Karpas-422 (cell line): ENCODE data around the gene TBC1D7. TPM values are rescaled to one million over a fixed set of nuclear protein-coding genes. Genes with fewer than 3 reads are reported as not detected.

Experiments used
- DNase-seq: peaks from one replicate; pipeline ENCODE4 v3.0.0-alpha.2; 2015
- H2AFZ ChIP-seq: fragments of 200-600 bp; sonication (generic); 2 replicates; pipeline ENCODE4 v1.6.1; 2014; ENCODE audit warnings: antibody characterized with exemption, low read length, mixed read lengths
- H3K27ac ChIP-seq: fragments of 200-600 bp; sonication (generic); 2 replicates; pipeline ENCODE4 v1.5.1; 2014; ENCODE audit warnings: mild to moderate bottlenecking, low read length, moderate library complexity
- H3K27me3 ChIP-seq: fragments of 200-600 bp; sonication (generic); 2 replicates; pipeline ENCODE4 v1.6.1; 2014; ENCODE audit warnings: low read length, mixed read lengths
- H3K36me3 ChIP-seq: fragments of 200-600 bp; sonication (generic); 2 replicates; pipeline ENCODE4 v1.6.1; 2014; ENCODE audit warnings: low read length, mixed read lengths; ENCODE audit not compliant: insufficient read depth
- H3K4me1 ChIP-seq: fragments of 200-600 bp; sonication (generic); 2 replicates; pipeline ENCODE4 v1.6.1; 2014; ENCODE audit warnings: mild to moderate bottlenecking, low read length, mixed read lengths
- H3K4me2 ChIP-seq: fragments of 200-600 bp; sonication (generic); 2 replicates; pipeline ENCODE4 v1.6.1; 2014; ENCODE audit warnings: low read length, low read depth, mild to moderate bottlenecking; ENCODE audit not compliant: poor library complexity, severe bottlenecking
- H3K4me3 ChIP-seq: fragments of 200-600 bp; sonication (generic); 2 replicates; pipeline ENCODE4 v1.5.1; 2014; ENCODE audit warnings: mild to moderate bottlenecking, antibody characterized with exemption, low read length, mixed read lengths
- H3K79me2 ChIP-seq: fragments of 200-600 bp; sonication (generic); 2 replicates; pipeline ENCODE4 v1.6.1; 2014; ENCODE audit warnings: mild to moderate bottlenecking, low read length, mixed read lengths
- H3K9ac ChIP-seq: fragments of 200-600 bp; sonication (generic); 2 replicates; pipeline ENCODE4 v1.6.0; 2014; ENCODE audit warnings: low read length
- H3K9me2 ChIP-seq: fragments of 200-600 bp; sonication (generic), shearing (Covaris generic); replicated peaks from 2 replicates; pipeline ENCODE4 v1.6.0; 2014; ENCODE audit warnings: mild to moderate bottlenecking, low read length, moderate library complexity; ENCODE audit not compliant: insufficient read depth
- H3K9me3 ChIP-seq: fragments of 300-700, 200-600 bp; sonication (generic); 2 replicates; pipeline ENCODE4 v1.6.1; 2014; ENCODE audit warnings: low read length, mixed read lengths
- H4K20me1 ChIP-seq: fragments of 200-600 bp; sonication (generic); 2 replicates; pipeline ENCODE4 v1.6.1; 2014; ENCODE audit warnings: mild to moderate bottlenecking, antibody characterized with exemption, low read length, low read depth; ENCODE audit not compliant: insufficient read depth
- total RNA-seq: library from RNA; depleted of rRNA; stranded (reverse); fragments of >200 nt; shearing (Covaris generic); gene quantifications from 2 replicates; pipeline ENCODE4 v1.2.3, GENCODE V29; 2014; ENCODE audit warnings: low replicate concordance

Gene TBC1D7
- total RNA-seq, 1 experiment from 2014 or later: 28.6 TPM

DNA sequence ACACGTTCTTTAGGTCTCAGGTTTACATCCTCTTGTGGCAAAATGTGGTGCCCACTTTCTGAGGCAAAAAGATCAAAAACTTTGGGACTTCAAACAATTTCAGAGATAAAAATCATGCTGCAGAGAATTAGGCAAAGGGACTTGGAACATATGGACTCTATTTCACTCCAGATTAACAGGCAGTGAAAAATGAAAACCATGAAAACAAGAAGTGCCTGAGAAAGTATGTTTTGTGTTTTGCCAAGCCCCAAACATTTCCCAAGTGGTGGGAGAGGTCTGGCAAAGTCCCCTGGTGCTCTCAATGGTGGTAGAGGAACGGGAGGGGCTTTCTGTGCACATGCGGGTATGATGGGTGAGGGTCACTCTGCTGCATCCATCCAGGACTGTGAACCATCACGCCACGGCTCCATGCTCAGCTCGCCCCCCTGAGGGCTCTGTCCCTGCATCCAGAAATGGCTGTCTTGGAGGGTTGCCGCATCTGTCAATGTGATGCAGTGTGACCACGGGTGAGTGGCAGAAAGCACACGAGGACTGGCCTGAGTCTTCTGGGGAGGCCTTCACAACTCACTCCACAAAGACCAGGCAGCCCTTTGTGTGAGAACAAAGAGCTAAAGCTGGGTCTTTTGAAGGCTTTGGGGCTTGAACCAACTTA, 43.2 kb upstream of the TBC1D7 start:
- no peak overlapping the region for H3K9ac ChIP-seq
- H3K9me3 ChIP-seq: no peaks in the 10 kb centered on the region
- no peak for DNase-seq
- no peak overlapping the region for H3K4me2 ChIP-seq
- no peaks in the 10 kb centered on the region for H3K36me3 ChIP-seq
- no peaks in the 10 kb centered on the region for H4K20me1 ChIP-seq
- peaks cover 94% of the 10 kb centered on the region for H3K4me1 ChIP-seq
- H3K9me2 ChIP-seq: no peaks in the 10 kb centered on the region
- H3K27ac ChIP-seq: peak overlapping the region; percentile 84
- no peak overlapping the region for H3K4me3 ChIP-seq
- peaks cover 63% of the 10 kb centered on the region for H3K79me2 ChIP-seq
- H3K27me3 ChIP-seq: no peaks in the 10 kb centered on the region
- H2AFZ ChIP-seq: no peak overlapping the region

DNA sequence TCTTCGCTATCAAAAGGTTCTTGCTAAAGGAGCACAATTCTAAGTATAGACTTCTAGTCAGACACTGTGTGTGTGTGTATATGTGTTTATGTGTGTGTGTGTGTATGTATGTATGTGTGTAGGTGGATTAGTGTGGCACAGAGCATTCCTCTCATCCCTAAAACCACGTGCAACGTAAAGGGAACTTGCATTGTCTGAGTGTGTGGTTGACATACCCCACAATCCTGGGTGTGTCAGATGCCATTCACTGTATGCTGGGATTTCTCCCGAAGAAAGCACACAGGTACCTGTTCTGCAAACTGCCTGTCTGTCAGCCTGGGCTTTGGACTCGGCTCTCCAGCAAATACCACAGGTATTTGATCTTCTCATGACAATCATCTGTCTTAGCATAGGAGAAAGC, 42.3 kb upstream of the TBC1D7 start:
- no peak overlapping the region for H2AFZ ChIP-seq

DNA sequence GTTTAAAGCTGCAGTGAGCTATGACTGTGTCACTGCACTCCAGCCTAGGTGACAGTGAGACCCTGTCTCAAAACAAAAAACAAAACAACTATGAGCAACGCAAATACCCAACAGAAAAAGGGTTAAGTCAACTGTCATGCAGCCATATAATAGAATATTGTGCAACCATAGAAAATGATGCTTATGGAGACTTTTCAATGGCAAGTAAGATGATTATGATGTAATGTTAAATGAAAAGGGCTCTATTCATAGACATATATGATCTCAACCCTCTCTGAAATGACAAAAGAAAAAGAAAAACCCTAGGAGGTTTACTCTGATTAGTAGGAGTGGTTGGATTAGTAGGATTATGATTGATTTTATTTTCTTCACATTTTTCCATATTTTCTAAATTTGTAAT, 41.3 kb upstream of the TBC1D7 start:
- peak overlapping the region; percentile 84 for H3K27ac ChIP-seq
- H3K4me2 ChIP-seq: no peak overlapping the region
- H2AFZ ChIP-seq: no peak overlapping the region
- H3K9me3 ChIP-seq: no peaks in the 10 kb centered on the region
- no peaks in the 10 kb centered on the region for H3K27me3 ChIP-seq
- H4K20me1 ChIP-seq: no peaks in the 10 kb centered on the region
- no peak for DNase-seq
- H3K9ac ChIP-seq: no peak overlapping the region
- peaks cover 75% of the 10 kb centered on the region for H3K4me1 ChIP-seq
- no peaks in the 10 kb centered on the region for H3K9me2 ChIP-seq
- H3K4me3 ChIP-seq: no peak overlapping the region
- H3K36me3 ChIP-seq: no peaks in the 10 kb centered on the region
- peaks cover 48% of the 10 kb centered on the region for H3K79me2 ChIP-seq

More for the DNA sequence above, 42.3 kb upstream of the TBC1D7 start:
- Histone ChIP-seq H3K4me2 (no peak overlapping the region), H4K20me1 (no peaks in the 10 kb centered on the region), H3K27ac (peak overlapping the region; percentile 84), H3K9me3 (no peaks in the 10 kb centered on the region), H3K4me3 (no peak overlapping the region), H3K79me2 (peaks cover 56% of the 10 kb centered on the region), H3K27me3 (no peaks in the 10 kb centered on the region), H3K36me3 (no peaks in the 10 kb centered on the region), H3K9ac (no peak overlapping the region), H3K9me2 (no peaks in the 10 kb centered on the region), H3K4me1 (peaks cover 84% of the 10 kb centered on the region)
- no peak for DNase-seq

DNA sequence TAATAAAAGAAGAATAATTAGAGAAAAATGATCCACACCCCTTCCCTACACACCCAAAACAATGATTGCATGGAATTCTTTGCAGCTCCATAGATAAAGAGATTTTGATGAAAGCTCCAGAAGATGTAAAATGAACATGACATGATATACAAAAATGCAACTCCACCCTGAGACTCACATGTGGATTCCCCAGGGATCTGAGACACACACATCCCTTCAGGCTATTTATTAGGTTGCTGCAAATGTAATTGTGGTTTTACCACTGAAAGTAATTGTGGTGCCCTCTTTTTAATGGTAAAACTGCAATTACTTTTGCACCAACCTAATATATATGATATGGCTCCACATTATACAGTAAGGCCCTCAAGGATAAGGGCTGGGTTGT, 40.4 kb upstream of the TBC1D7 start:
- peaks cover 47% of the 10 kb centered on the region for H3K79me2 ChIP-seq
- peak overlapping the region; percentile 84 for H3K27ac ChIP-seq
- no peaks in the 10 kb centered on the region for H4K20me1 ChIP-seq
- H3K9ac ChIP-seq: no peak overlapping the region
- H3K36me3 ChIP-seq: no peaks in the 10 kb centered on the region
- peak overlapping the region; percentile 28 for H3K4me2 ChIP-seq
- DNase-seq: peak; percentile 63
- H3K4me1 ChIP-seq: peaks cover 68% of the 10 kb centered on the region
- H3K4me3 ChIP-seq: no peak overlapping the region
- no peak overlapping the region for H2AFZ ChIP-seq
- no peaks in the 10 kb centered on the region for H3K27me3 ChIP-seq
- no peaks in the 10 kb centered on the region for H3K9me2 ChIP-seq
- H3K9me3 ChIP-seq: no peaks in the 10 kb centered on the region

DNA sequence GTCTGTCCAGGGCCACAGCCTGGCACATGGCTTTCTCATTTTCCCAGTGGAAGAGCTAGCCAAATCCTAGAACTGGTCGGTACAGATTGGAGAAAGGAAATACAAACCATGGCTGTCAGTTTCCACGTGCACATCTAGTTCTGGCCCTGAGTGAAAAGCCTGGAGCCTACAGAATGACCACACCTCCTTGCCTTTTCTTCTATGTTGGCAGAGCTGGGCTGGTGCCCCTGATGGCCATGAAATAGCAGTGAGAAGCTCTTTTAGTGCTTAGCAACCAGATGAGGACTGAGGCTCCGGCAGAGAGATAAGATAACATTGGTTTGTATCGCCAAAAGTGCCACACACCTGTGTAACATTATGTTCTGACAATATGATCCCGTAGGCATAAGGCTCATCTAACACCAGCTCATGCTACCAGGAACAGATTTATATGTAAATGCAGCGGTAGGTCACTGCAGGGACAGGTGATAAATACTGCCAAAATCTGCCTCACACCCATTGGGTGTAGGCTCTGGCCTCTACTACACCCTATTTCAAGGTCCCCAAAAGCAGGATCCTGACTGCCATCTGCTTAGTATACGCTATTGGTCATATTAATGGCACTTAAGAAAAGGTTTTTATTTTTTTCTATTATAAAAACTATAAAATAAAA, 39.9 kb upstream of the TBC1D7 start:
- no peaks in the 10 kb centered on the region for H3K9me2 ChIP-seq
- no peak overlapping the region for H3K4me3 ChIP-seq
- H3K36me3 ChIP-seq: no peaks in the 10 kb centered on the region
- no peaks in the 10 kb centered on the region for H4K20me1 ChIP-seq
- no peak overlapping the region for H3K9ac ChIP-seq
- peak overlapping the region; percentile 28 for H3K4me2 ChIP-seq
- H3K79me2 ChIP-seq: peaks cover 46% of the 10 kb centered on the region
- H3K27ac ChIP-seq: peak overlapping the region; percentile 84
- no peaks in the 10 kb centered on the region for H3K9me3 ChIP-seq
- H3K27me3 ChIP-seq: no peaks in the 10 kb centered on the region
- no peak overlapping the region for H2AFZ ChIP-seq
- H3K4me1 ChIP-seq: peaks cover 63% of the 10 kb centered on the region
- no peak for DNase-seq

DNA sequence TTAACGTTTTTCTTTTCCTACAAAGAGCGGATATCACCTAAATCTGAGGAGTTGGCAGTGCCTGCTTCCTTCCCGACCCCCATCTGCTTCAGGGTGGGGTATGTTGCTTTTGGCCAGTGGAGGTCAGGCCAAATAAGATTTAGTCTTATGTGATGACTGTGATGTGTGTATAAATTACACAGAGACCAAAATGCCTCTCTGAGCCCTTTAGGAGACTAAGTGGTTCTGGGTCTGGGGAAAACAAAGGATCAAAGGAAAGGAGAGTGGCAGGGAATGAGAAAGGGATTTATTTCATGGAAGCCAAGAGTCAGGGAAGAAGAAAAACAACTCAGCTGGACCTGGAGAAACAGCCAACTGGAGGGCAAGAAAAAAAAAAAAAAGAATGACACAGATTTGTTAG, 39.1 kb upstream of the TBC1D7 start:
- Histone ChIP-seq H3K4me3 (no peak overlapping the region), H4K20me1 (no peaks in the 10 kb centered on the region), H3K4me1 (peaks cover 55% of the 10 kb centered on the region), H3K27me3 (no peaks in the 10 kb centered on the region), H3K4me2 (no peak overlapping the region), H2AFZ (no peak overlapping the region), H3K9ac (no peak overlapping the region), H3K9me2 (no peaks in the 10 kb centered on the region), H3K36me3 (no peaks in the 10 kb centered on the region), H3K27ac (peak overlapping the region; percentile 84), H3K9me3 (no peaks in the 10 kb centered on the region), H3K79me2 (peaks cover 46% of the 10 kb centered on the region)
- no peak for DNase-seq

DNA sequence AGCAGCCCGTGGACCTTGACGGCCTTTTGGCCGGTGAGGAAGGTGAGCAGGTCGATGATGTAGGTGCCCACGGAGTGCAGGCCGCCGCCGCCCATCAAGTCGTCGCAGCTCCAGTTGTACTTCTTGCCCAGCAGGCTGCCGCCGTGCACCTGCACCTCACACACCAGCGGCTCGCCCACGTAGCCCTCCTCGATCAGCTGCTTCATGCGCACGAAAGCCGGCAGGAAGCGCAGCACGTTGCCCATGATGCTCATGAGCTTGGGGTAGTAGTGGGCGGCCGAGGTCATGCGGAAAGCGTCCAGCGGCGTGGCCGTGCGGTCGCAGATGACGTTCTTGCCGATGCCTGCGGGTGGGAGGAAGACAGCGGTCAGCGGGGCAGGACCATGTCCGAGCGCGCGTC, 37.0 kb upstream of the TBC1D7 start:
- Histone ChIP-seq H3K79me2 (peaks cover 32% of the 10 kb centered on the region), H3K27me3 (no peaks in the 10 kb centered on the region), H3K4me3 (no peak overlapping the region), H3K4me2 (no peak overlapping the region), H2AFZ (no peak overlapping the region), H3K4me1 (peaks cover 46% of the 10 kb centered on the region), H3K36me3 (no peaks in the 10 kb centered on the region), H3K9ac (no peak overlapping the region), H3K27ac (no peak overlapping the region), H4K20me1 (no peaks in the 10 kb centered on the region), H3K9me3 (no peaks in the 10 kb centered on the region), H3K9me2 (no peaks in the 10 kb centered on the region)
- no peak for DNase-seq

DNA sequence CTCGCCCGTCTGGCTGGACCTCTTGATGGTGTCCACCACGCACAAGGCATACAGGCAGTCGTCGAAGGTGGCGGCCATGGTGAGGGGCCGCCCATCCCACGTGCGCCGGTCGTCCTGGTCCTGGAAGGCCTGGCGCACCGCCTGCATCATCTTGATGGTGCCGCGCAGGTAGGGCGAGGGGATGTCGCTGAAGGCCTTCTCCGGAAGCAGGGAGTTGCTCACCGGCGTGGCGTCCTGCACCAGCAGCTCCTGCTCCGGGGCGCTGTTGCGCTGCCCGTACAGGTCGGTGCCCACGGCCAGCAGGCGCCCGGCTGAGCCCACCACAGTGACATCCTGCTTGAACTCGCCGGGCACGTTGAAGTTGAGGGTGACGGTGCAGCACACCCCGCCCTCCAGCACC, 36.5 kb upstream of the TBC1D7 start:
- no peak overlapping the region for H3K4me3 ChIP-seq
- no peaks in the 10 kb centered on the region for H3K27me3 ChIP-seq
- peaks cover 46% of the 10 kb centered on the region for H3K4me1 ChIP-seq
- H3K36me3 ChIP-seq: no peaks in the 10 kb centered on the region
- H2AFZ ChIP-seq: no peak overlapping the region
- H3K4me2 ChIP-seq: no peak overlapping the region
- no peak overlapping the region for H3K9ac ChIP-seq
- no peak overlapping the region for H3K27ac ChIP-seq
- DNase-seq: no peak
- no peaks in the 10 kb centered on the region for H4K20me1 ChIP-seq
- no peaks in the 10 kb centered on the region for H3K9me2 ChIP-seq
- peaks cover 27% of the 10 kb centered on the region for H3K79me2 ChIP-seq
- H3K9me3 ChIP-seq: no peaks in the 10 kb centered on the region
